CD4-positive, alpha-beta T cell treated with Interleukin-21 for 1 hour (primary cell): ENCODE measurements around the gene DIP2C.
A peak's percentile ranks its signal among the peaks of the same experiment; 100 is the strongest.
"Not testable (repeated sequence)": the region's sequence is repeated elsewhere in the genome, so short reads cannot be mapped to it uniquely, and the experiment has no call there.

Experiments used
- DNase-seq: peaks from one replicate; pipeline ENCODE4 v3.0.0-alpha.2; 2020

DIP2C gene

DNA sequence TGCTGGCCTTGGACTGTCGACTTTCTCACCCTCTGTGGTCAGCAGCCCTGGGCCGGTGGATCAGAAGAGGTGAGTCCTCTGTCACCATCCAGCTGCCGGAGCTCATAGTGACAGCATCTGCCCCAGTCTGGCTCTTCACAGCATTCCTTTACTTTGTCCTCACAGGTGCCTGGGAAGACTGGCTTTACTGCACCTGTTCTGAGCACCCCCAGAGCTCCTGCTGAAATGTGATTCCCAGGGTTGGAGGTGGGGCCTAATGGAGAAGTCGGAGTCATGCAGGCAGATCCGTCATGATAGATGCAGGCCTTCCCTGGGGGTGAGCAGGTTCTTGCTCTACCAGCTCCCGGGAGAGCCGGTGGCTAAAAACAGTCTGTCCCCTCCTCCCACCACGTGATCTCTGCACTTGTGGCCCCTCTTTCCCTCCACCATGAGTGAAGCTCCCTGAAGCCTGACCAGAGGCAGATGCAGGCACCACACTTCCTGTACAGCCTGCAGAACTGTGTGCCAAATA is 382.7 kb downstream of the DIP2C start:
- DNase-seq: no peak

DNA sequence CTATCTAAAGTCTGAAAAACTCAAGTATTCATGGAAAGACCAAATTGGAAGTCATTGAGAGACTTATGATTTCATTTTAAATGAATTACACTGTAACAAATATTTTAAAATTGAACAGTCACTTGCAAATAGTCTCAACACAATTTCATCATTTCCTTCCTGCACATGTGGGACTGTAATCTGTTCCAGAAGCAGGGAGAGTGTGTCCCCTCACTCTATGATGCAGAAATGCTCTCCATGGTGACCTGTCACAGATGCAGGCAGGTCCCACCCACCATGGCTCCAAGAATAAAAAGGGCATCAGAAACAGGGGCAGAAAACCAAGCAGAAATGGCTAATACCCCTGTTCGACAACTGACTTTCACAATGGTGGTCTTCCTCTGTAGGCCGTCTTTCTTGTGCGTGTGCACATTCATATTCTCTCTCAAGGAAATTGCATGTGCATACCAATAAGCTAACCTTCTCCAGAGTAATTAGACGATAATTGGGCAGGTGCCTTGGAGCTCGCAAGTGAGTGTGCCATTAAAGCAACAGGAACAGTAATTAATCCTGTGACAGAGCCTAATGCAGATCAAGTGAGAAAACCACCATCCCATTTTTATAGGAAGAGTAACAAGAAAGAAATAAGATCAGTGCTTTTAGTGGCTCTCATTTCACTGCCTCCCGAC is 383.3 kb downstream of the DIP2C start:
- DNase-seq: no peak

DNA sequence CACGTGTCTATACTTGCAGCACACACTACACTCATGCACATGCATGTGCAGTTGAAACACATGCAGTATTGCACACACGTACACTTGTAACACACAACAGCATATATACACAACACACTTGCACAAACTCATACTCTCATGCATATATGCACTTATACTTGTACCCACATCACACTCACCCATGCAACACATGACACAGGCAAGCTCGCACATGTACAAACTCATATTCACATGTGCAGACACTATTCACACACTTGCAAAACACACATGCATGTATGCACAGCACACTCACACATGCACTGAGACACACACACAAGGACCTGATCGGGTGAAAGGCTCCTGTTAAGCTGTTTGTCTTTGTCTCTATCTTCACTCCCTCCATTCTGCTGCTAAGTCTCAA is 384.4 kb downstream of the DIP2C start:
- DNase-seq: no peak

DNA sequence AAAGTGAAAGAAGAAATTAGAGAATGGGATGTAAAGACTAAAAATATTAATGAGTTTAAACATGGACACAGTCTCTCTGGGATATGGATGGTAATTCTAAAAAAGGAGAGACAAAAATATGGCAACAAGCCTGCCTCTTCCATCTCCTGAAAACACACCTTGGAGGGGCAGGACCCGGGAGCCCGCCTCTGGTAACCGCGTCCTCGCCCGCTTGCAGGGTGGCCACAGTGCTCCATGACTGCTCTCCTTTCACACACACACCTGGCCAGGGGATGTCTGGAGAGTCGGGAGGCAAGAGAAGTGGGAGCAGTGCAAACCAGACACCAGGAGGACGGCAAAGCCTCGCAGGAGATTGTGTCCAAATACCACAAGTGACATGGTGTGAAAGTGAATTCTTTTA is 387.9 kb downstream of the DIP2C start:
- no peak for DNase-seq

DNA sequence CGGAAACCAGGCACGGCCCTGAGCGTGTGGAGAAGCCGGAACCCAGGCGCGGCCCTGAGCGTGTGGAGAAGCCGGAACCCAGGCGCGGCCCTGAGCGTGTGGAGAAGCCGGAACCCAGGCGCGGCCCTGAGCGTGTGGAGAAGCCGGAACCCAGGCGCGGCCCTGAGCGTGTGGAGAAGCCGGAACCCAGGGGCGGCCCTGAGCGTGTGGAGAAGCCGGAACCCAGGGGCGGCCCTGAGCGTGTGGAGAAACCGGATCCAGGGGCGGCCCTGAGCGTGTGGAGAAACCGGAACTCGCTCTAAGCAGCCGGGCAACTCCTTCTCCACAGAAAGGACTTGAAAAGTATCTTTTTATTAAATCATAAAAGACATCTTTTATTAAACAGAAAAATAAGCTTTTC is 388.9 kb downstream of the DIP2C start:
- DNase-seq: not testable (repeated sequence)

DNA sequence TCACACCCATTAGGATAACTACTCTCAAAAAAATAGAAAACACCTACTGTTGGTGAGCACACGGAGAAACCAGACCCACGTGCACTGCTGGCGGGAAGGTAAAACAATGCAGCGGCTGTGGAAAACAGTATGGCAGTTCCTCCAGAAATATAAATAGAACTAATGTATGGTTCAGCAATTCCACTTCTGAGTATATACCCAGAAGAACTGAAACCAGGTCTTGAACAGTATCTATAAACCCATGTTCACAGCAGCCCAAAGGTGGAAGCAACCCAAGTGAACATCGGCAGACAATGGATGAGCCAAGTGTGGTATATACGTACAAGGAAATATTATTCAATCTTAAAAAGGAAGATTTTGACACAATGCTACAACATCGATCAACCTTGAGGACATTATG is 389.5 kb downstream of the DIP2C start:
- no peak for DNase-seq

DNA sequence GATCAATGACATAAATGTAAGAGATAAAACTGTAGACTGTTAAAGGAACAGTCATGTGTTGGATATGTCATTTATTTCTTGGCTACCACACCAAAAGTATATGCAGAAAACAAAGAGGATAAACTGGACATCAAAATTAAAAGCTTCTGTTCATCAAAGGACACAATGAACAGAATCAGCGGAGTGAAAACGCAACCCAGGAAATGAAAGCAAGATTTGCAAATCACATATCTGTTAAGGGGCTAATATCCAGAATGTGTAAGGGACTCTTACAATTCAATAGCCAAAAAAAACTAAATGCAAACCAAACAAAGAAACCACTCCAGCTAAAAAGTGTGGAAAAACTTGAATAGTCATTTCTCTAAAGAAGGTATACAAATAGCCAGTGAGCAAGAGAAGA is 390.0 kb downstream of the DIP2C start:
- DNase-seq: no peak

DNA sequence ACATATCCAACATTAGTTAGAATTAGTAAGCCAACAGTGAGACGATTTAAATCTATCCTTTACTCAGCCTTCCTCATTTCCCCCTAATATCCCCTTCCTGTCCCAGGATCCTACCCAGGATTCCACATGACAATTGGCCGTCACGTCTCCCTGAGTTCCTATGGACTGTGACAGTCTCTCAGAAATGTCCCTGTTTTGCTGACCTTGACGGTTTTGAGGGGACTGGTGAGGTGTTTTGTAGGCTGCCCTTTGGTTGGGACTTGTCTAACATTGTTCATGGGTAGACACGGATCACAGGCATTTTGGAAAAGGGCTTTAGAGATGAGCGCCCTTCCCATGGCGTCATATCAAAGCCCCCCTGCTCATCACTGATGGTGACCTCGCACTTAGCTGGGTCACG is 391.4 kb downstream of the DIP2C start:
- DNase-seq: no peak

DNA sequence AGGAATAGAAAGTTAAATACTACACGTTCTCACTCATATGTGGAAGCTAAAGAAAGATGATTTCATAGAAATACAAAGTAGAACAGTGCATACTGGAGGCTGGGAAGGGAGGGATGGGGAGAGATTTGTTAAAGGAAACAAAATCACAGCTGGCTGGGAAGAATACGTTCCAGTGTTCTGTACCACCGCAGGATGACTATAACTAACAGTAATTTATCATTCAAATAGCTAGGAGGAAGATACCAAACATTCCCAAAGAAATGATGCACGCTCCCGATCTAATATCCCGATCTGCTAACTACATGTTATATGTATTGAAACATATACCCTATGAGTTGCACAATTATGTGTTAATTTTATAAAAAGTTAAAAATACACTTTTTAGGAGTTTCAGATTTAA is 391.9 kb downstream of the DIP2C start:
- no peak for DNase-seq

DNA sequence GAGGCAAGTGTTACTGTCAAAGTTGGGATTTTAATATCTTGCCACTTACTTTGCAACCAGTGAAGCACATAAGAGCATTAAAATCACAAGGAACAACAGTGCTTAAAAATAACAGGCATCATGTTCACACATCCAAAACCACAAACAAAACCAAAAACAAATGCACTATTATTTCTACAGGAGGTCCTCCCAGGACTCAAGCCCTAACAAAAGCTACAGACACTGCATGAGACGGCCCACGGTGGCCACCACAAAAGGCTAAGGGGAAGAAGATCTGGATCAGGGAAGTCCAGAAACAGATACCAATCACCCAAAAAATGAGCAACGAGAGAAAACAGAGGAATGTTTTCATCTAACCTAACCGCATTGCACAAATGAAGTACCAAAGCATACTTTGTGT is 395.8 kb downstream of the DIP2C start:
- DNase-seq: no peak

DNA sequence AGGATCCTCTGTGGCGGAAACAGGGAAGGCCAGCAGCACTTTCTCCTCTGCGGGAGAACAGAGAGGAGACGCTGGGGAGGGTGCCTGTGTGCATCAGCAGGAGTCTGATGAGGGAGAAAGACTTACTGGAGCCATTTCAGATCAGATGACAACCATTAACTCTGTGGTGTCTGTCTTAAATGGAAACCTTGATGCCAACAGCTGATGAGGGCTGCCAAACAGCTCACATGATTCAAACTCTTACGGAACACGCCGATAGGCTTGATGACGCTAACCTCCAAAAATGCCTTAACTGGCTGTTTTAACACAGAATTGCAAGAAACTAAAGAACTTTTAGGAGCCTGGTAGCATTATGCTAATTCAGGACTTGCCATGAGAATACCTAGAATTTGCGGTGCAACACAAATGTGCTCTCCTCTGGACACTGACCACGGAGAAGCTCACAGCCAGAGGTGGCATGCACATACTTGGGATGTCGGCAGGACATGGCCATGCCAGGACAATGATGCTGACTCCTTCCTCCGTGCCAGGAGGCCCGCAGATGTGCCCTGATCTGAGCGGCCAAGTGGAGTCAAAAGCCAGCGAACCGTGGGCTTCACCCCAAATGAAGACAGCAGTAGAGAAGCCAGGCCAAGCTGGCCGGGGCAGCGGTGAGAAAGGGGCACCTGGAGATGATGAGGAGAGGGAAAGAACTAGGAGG is 399.3 kb downstream of the DIP2C start:
- no peak for DNase-seq

DNA sequence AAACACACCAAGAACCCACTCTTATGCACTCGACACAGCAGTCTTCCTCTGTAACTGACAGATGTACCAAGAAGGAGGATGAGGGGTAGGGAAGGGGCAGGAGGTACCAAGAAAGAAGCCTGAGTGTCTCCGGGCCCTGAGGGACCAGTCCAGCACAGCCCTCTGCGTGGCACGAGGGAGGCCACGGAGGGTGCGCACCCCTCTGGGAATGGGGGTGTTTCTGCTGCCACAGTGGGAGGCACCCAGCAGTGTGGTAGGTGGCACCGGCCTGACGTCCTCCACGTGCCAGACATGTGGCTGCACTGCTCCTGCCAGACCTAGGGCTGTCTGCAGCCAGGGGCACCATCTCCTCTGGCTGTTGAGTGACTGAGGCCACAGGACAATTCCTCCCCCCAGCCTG is 399.9 kb downstream of the DIP2C start:
- no peak for DNase-seq

DNA sequence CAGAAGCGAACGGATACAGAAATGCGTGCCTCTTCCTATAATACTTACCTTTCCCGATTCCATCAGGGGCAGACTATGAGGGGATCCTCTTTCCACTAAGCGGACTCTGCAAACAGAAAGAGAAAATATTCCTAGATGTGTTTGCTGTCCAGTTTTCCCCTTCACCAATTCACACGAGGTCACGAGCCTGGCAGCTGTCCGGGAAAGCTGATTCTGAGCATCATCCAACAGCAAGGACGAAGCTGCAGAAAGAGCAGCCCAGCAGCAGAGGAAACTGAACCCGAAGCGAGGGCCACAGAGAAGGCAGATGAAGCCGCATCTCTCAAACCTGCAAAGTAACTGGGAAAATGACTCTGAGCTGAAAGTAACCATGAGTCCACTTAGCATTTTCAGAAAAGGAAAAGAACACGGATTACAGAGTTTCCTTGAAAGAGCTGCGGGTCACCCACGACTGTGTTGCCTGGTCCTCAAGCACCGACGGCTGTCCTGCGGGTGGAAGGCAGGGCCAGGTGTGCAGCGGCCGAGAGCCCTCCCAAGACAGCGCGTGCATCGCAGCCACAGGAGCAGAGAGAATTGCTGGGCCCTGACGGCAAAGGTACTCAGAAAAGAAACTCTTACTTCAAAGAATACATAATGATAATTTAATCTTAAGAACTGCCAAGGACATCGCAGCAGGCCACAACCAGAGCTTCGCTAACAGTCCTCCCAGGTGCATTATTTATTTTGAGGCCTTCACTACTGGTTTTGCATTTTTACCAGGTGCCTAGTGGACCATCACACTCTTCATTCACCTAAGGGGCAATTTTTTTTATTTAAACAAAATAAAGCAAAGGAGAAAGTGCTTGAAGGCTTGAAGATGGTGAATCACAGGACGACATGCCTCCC is 400.9 kb downstream of the DIP2C start:
- no peak for DNase-seq

DNA sequence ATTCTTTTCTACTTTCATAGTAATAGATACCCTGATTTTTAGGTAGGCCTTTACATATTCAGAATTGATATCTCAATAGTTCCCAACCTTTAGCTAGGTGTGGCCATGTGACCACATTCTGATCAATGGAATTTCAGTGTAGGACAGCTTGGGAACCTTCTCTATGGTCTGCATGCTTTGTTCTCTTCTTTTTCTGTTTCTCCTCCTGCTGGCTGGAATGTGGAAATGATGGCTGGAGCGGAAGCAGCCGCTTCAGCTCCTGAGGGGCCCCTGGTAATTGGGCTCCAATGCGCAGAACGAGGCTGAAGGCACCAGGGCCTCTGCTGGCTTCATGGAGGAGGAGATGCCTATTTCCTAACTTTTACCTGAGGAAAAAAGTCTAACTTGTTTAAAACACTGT is 401.7 kb downstream of the DIP2C start:
- no peak for DNase-seq

DNA sequence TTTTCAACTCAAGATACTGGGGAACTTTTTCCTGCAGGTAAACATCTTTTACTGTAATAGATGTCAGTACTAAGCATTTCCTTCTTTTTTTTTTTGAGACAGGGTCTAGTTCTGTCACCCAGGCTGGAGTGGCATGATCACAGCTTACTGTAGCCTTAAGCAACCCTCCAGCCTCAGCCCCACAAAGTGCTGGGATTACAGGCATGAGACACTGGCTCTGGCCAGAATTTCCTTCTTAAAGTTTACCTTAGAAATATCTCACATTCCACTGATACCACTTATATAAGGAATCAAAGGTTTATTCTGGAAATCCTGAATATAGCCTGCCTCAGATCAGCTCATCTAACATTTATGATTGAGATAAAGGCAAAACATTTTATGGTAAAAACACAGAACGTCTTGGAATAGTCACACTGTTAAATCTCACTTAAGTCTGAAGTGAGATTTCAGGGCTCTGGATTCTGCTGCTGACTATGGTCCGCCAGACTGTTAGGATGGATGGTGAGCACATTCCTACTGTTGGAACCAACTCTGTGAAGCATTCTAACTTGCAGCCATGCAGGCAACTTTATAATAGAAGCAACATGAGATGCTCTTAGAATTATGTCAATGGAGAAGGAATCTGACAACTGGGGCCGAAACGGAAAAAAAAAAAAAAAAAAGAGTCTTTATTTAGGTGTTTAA is 402.3 kb downstream of the DIP2C start:
- no peak for DNase-seq

DNA sequence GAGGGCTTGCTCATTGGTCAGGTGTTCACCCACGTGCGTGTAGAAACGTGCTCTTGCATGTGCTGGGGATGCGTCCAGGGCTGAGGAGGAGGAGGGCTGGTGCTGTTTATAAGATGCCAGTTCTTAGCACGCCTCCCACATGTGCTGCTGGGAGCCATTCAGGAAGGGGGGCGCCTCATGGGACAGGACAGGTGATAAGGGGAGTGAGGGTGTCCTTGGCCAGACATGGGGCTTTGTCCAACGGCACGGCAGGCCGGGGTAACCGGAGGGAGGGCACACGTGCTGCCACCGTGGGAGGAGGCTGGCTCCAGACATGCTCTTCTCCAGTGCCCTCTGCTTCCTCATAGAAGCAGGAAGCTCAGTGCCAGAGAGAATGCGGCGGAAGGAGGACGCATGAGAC is 404.3 kb downstream of the DIP2C start:
- DNase-seq: no peak

DNA sequence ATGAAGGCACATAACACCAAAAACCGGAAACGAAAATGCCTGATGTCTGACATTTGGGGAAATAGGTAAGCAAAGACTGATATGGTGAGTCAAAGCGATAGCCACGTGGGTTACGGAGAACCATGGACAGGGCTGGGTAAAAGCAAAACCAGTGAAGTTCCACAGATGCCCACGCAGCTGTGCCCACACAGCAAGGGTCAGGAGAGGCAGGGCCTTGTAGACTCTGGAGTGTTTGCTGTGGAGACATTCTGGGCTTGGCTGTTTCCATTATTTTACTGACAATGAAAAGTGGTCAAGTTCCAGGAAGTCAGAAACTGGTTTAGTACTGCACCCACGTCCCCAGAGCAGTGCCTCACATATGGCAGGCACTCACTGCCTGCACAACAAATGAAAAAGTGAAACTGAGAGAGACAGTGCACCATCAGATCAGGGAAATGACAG is 405.5 kb downstream of the DIP2C start:
- DNase-seq: peak; percentile 6

DNA sequence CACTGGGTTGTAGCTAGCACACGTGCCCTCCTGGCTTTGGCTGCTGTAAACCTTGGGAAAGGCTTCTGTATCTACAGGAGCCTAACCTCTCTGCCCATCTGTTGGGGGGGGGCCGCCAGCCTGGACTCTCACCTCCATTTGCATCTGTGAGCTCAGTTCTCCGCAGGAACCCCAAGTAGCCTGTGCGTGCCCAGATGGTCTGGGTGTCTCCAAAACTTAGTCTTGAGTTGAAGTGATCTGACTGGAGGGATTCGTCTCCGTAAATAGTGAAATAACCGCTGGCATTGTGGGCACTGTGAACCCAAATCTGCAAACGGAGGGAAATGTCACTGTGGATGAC is 406.4 kb downstream of the DIP2C start:
- DNase-seq: no peak

DNA sequence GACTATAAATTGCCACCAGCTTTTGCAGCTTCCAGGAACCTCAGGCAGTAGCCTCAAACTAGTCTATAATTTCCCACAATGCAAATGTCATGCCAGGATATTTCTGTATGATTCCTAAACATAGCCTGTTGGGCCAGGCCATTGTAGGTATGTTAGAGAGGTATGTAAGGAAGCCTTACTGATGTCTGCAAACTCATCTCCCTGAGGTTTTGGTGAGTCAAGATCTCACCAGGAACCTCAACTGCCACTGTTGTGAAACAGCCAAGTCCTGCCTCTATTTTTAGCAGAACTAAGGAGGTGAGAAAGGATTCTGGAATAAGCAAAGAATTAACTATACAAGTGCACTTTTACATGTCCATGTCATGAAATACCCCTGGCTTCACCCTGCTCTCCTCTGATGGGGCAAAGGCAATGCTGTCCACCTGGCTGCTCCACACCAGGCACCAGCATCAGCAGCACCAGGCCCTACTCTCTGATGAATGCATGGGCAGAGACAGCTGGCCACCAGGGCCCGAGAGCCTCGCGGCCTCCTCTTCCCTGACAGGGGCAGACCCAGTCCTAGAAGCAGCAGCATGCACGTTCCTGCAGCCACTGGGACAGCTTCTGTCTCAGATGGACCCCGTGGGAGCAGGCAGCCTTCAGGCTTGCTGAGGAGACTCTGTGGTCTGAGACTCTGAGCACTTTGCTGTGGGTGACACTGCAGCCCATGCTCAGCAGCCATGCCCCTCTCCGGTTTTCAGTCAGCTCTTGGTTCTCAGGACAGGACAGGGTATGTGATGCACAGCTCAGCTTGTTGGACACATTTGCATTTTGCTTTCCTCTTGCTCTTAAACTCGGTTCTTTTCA is 407.0 kb downstream of the DIP2C start:
- DNase-seq: no peak

DNA sequence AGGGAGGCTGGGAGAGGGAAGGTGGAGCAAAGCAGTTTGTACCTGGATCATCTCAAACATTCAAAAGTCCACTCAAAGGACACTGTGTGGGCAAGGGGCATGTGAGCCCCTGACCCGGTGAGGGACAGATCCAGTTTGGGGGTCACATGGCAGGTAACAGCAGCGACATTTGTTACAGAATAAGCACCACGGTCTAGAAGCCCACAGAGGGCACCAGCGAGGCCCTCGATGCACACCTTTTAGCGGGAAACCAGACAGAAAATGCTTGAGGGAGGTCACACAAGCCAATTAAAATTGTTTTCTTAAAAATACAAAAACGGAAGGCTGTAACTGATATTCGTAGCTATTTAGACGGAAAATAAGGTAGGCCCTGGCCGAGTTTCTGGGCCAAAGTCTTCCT is 409.8 kb downstream of the DIP2C start:
- DNase-seq: no peak

DNA sequence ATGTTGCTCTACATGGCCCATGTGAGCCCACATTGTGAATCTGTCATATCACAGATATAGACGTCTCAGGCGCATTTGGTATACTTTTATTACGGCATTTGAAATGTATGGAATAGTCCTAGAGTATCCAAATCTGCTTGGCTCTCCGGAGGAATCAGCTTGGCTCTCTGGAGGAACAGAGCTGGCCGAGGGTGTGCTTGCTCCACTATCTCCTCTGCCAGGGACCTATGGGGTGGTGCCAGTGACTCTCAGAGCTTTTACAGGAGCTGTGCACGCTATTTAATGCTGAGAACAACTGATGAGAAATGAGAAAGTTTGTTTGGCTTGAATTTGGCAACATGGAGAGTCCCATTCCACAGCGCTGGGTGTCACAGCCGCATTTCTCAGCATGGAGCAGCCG is 410.2 kb downstream of the DIP2C start:
- DNase-seq: no peak

DNA sequence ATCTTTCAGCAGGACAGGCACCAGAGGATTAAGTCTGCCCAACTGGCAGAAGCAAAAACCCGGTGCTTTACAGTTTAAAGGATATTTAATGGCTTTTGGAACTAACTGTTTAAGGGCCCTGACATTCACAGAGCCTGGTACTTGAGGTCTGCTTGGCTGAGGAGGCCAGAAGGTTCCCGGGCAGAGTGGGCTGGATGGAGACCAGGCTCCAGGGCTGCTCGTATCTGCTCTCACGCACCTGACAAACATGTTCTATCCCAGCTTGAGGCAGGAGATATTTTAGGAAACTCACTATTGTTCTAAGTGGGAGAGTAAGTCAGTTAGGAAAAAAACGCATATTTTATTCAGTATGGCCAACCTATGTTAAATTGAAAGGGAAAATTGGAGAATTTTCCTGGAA is 410.8 kb downstream of the DIP2C start:
- no peak for DNase-seq
